T-helper 2 cell treated with Interferon-gamma antibody and Interleukin-4, amounts not matched to agents 5 μg/mL and 100 μg/mL, for 36 hours (primary cell): ENCODE measurements around the gene ADGRV1.
"Not testable (repeated sequence)": the region's sequence is repeated elsewhere in the genome, so short reads cannot be mapped to it uniquely, and the experiment has no call there.

ENCODE experiments used
- DNase-seq: peaks from one replicate; pipeline ENCODE4 v3.0.0; 2021; ENCODE audit warnings: low spot score
- H3K27ac Mint-ChIP-seq: one replicate; pipeline ENCODE4 v1.8.0; 2021; ENCODE audit warnings: mild to moderate bottlenecking, mixed read lengths
- H3K27me3 Mint-ChIP-seq: one replicate; pipeline ENCODE4 v1.8.0; 2021; ENCODE audit warnings: low read depth, mixed read lengths
- H3K36me3 Mint-ChIP-seq: one replicate; pipeline ENCODE4 v1.8.0; 2021; ENCODE audit warnings: low read depth, mixed read lengths
- H3K4me1 Mint-ChIP-seq: one replicate; pipeline ENCODE4 v1.8.0; 2021; ENCODE audit warnings: low read depth, mixed read lengths
- H3K4me3 Mint-ChIP-seq: one replicate; pipeline ENCODE4 v1.8.0; 2022; ENCODE audit warnings: mild to moderate bottlenecking, moderate library complexity, mixed read lengths
- H3K9me3 Mint-ChIP-seq: one replicate; pipeline ENCODE4 v1.8.0; 2021; ENCODE audit warnings: mixed read lengths

ADGRV1 gene

GRCh38 chr5:91042247-91042935 is 483.8 kb downstream of the ADGRV1 start:
- DNase-seq = no peak
- Mint-ChIP-seq H3K9me3 (no peaks in the 10 kb centered on the region), H3K27ac (no peak overlapping the region), H3K27me3 (no peaks in the 10 kb centered on the region), H3K4me1 (no peaks in the 10 kb centered on the region), H3K36me3 (no peaks in the 10 kb centered on the region), H3K4me3 (no peak overlapping the region)

- Mint-ChIP-seq H3K27me3 (no peaks in the 10 kb centered on the region), H3K4me3 (no peak overlapping the region), H3K9me3 (no peaks in the 10 kb centered on the region), H3K27ac (no peak overlapping the region), H3K36me3 (no peaks in the 10 kb centered on the region), H3K4me1 (no peaks in the 10 kb centered on the region)
- no peak for DNase-seq
Measured at GRCh38 chr5:91042936-91043255, 484.3 kb downstream of the ADGRV1 start.

GRCh38 chr5:91048073-91048472 is 489.5 kb downstream of the ADGRV1 start:
- H3K9me3 Mint-ChIP-seq = no peaks in the 10 kb centered on the region
- H3K27ac Mint-ChIP-seq = no peak overlapping the region
- no peaks in the 10 kb centered on the region for H3K36me3 Mint-ChIP-seq
- no peak for DNase-seq
- H3K27me3 Mint-ChIP-seq = peaks cover 4% of the 10 kb centered on the region
- no peak overlapping the region for H3K4me3 Mint-ChIP-seq
- no peaks in the 10 kb centered on the region for H3K4me1 Mint-ChIP-seq

- H3K36me3 Mint-ChIP-seq = no peaks in the 10 kb centered on the region
- no peak overlapping the region for H3K27ac Mint-ChIP-seq
- no peaks in the 10 kb centered on the region for H3K9me3 Mint-ChIP-seq
- H3K4me3 Mint-ChIP-seq = no peak overlapping the region
- H3K4me1 Mint-ChIP-seq = no peaks in the 10 kb centered on the region
- peaks cover 8% of the 10 kb centered on the region for H3K27me3 Mint-ChIP-seq
- no peak for DNase-seq
Measured at GRCh38 chr5:91049112-91049511, 490.5 kb downstream of the ADGRV1 start.

GRCh38 chr5:91049800-91050199 is 491.2 kb downstream of the ADGRV1 start:
- H3K4me1 Mint-ChIP-seq = no peaks in the 10 kb centered on the region
- H3K9me3 Mint-ChIP-seq = no peaks in the 10 kb centered on the region
- no peak overlapping the region for H3K4me3 Mint-ChIP-seq
- no peaks in the 10 kb centered on the region for H3K36me3 Mint-ChIP-seq
- H3K27ac Mint-ChIP-seq = no peak overlapping the region
- peaks cover 8% of the 10 kb centered on the region for H3K27me3 Mint-ChIP-seq
- DNase-seq = no peak

- H3K27me3 Mint-ChIP-seq, H3K27ac Mint-ChIP-seq, H3K9me3 Mint-ChIP-seq, H3K36me3 Mint-ChIP-seq, H3K4me1 Mint-ChIP-seq, DNase-seq, H3K4me3 Mint-ChIP-seq: not testable (repeated sequence)
Measured at GRCh38 chr5:91052411-91052810, 493.8 kb downstream of the ADGRV1 start.

- Mint-ChIP-seq H3K27me3 (peaks cover 8% of the 10 kb centered on the region), H3K4me3 (no peak overlapping the region), H3K36me3 (no peaks in the 10 kb centered on the region), H3K4me1 (no peaks in the 10 kb centered on the region), H3K9me3 (no peaks in the 10 kb centered on the region), H3K27ac (no peak overlapping the region)
- DNase-seq = no peak
Measured at GRCh38 chr5:91052977-91053740, 494.6 kb downstream of the ADGRV1 start.

- H3K4me3 Mint-ChIP-seq = no peak overlapping the region
- H3K9me3 Mint-ChIP-seq = no peaks in the 10 kb centered on the region
- no peaks in the 10 kb centered on the region for H3K4me1 Mint-ChIP-seq
- H3K36me3 Mint-ChIP-seq = no peaks in the 10 kb centered on the region
- no peak for DNase-seq
- peaks cover 8% of the 10 kb centered on the region for H3K27me3 Mint-ChIP-seq
- H3K27ac Mint-ChIP-seq = no peak overlapping the region
Measured at GRCh38 chr5:91053741-91054025, 495.1 kb downstream of the ADGRV1 start.

GRCh38 chr5:91058155-91058554 is 499.6 kb downstream of the ADGRV1 start:
- no peaks in the 10 kb centered on the region for H3K36me3 Mint-ChIP-seq
- peaks cover 16% of the 10 kb centered on the region for H3K27me3 Mint-ChIP-seq
- peaks cover 9% of the 10 kb centered on the region for H3K4me1 Mint-ChIP-seq
- H3K27ac Mint-ChIP-seq = no peak overlapping the region
- H3K4me3 Mint-ChIP-seq = no peak overlapping the region
- H3K9me3 Mint-ChIP-seq = no peaks in the 10 kb centered on the region
- DNase-seq = no peak

GRCh38 chr5:91058575-91058974 is 500.0 kb downstream of the ADGRV1 start:
- Mint-ChIP-seq H3K4me3 (no peak overlapping the region), H3K27me3 (peaks cover 15% of the 10 kb centered on the region), H3K36me3 (no peaks in the 10 kb centered on the region), H3K4me1 (peaks cover 9% of the 10 kb centered on the region), H3K9me3 (no peaks in the 10 kb centered on the region), H3K27ac (no peak overlapping the region)
- DNase-seq = no peak

- Mint-ChIP-seq H3K27ac (no peak overlapping the region), H3K27me3 (peaks cover 14% of the 10 kb centered on the region), H3K9me3 (no peaks in the 10 kb centered on the region), H3K4me1 (peaks cover 9% of the 10 kb centered on the region), H3K4me3 (no peak overlapping the region), H3K36me3 (no peaks in the 10 kb centered on the region)
- DNase-seq = no peak
Measured at GRCh38 chr5:91059409-91059808, 500.8 kb downstream of the ADGRV1 start.

- Mint-ChIP-seq H3K36me3 (no peaks in the 10 kb centered on the region), H3K27ac (no peak overlapping the region), H3K4me1 (peaks cover 9% of the 10 kb centered on the region), H3K27me3 (peaks cover 18% of the 10 kb centered on the region), H3K9me3 (no peaks in the 10 kb centered on the region), H3K4me3 (no peak overlapping the region)
- no peak for DNase-seq
Measured at GRCh38 chr5:91061094-91061493, 502.5 kb downstream of the ADGRV1 start.

GRCh38 chr5:91061946-91062562 is 503.5 kb downstream of the ADGRV1 start:
- Mint-ChIP-seq H3K4me3 (no peak overlapping the region), H3K27me3 (peaks cover 22% of the 10 kb centered on the region), H3K36me3 (no peaks in the 10 kb centered on the region), H3K27ac (no peak overlapping the region), H3K9me3 (no peaks in the 10 kb centered on the region), H3K4me1 (peaks cover 9% of the 10 kb centered on the region)
- no peak for DNase-seq

GRCh38 chr5:91063098-91063690 is 504.6 kb downstream of the ADGRV1 start:
- H3K36me3 Mint-ChIP-seq, DNase-seq, H3K27ac Mint-ChIP-seq, H3K9me3 Mint-ChIP-seq, H3K4me3 Mint-ChIP-seq, H3K4me1 Mint-ChIP-seq: not testable (repeated sequence)
- H3K27me3 Mint-ChIP-seq = peaks cover 22% of the 10 kb centered on the region
